Mammary epithelial cell (primary cell): ENCODE measurements around the gene MMP24.

Source experiments
- EZH2 ChIP-seq: IDR thresholded peaks from 2 replicates; pipeline ENCODE4 v1.6.1; 2012; ENCODE audit warnings: low read length, inconsistent platforms, borderline replicate concordance
- TF ChIP-seq, protein P1 (sequence below), 2 donors: IDR thresholded peaks in 1 of 2; conservative IDR thresholded peaks in 1 of 2; 2 replicates each; pipeline ENCODE4 v1.5.1; 2011 to 2012; ENCODE audit warnings: inconsistent platforms in 2 of 2, low read length in 2 of 2, mild to moderate bottlenecking in 2 of 2, control low read depth in 1 of 2, low read depth in 1 of 2; ENCODE audit not compliant: insufficient read depth in 1 of 2; ENCODE audit errors: extremely low read depth in 1 of 2

DNA sequence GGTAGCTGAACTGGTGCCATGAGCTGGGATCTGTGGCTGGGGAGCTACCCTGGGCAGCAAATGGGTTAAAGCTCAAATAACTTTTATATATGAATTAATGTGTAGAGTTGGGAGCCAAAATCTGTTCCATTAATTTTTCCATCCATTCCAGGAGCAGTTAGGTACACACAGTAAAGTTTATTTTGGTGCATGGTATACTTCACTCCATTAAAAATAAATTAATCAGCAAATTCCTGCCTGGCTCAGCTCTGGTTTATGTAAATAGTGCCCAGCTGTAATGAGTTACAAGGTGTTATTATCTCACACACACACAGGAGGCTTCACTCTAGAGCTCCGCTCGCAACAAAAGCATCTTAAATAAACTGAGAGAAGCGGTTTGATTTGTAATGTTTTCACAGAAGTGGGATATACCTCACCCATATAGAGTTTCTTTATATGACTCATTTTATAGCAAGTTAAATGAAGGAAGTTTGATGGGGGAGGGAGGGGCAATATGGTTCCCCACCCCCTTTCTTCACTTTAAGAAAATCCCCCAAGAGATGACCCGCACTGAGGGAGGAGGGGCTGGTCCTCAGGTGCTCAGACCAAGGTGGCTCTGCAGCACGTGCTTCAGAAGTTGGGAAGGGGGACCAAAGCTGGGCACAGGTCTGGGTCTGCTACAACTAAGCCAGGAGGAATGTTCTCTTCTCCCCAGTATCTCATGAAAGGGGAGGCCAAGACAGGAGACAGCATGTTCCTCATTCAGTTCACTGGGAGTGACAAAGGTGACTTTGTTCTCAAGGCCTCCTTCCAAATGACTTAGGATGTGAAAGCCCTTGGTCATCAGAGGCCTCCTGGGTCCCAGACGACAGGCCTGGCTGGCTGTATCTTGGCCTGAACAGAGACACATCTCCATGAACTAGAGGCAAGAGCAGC, 76.2 kb downstream of the MMP24 start:
- TF ChIP-seq, protein P1, sequence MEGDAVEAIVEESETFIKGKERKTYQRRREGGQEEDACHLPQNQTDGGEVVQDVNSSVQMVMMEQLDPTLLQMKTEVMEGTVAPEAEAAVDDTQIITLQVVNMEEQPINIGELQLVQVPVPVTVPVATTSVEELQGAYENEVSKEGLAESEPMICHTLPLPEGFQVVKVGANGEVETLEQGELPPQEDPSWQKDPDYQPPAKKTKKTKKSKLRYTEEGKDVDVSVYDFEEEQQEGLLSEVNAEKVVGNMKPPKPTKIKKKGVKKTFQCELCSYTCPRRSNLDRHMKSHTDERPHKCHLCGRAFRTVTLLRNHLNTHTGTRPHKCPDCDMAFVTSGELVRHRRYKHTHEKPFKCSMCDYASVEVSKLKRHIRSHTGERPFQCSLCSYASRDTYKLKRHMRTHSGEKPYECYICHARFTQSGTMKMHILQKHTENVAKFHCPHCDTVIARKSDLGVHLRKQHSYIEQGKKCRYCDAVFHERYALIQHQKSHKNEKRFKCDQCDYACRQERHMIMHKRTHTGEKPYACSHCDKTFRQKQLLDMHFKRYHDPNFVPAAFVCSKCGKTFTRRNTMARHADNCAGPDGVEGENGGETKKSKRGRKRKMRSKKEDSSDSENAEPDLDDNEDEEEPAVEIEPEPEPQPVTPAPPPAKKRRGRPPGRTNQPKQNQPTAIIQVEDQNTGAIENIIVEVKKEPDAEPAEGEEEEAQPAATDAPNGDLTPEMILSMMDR (conservative IDR thresholded peaks at IDR 0.05 in 1 of 2, IDR thresholded peaks at IDR 0.05 in 1 of 2; ENCODE audit: extremely low read depth in 1 of 2, insufficient read depth in 1 of 2, low read depth in 1 of 2, low read length in 2 of 2), result no peak
- no peak for TF ChIP-seq EZH2
